Measurements from ENCODE around the gene PSMD3.

DNA sequence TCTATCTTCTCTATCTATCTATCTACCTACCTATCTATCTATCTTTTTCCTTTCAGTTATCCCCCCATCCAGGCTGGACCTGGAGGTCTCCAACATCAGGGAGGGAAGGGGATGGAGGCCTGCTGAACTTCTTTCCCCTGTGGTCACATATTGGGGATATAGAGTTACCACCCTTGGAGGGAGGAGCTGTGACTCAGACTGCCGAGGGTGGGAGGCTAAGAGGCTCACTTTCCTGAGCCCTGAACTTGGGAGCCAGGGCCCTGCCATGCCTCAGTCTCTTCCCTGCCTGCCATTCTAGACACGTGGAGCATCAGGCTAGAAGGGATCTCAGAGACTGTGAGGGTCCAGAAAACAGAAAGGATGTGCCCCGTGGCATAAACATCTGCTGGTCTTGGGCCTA is 44.7 kb upstream of the PSMD3 start:
- TF ChIP-seq CTCF (IDR thresholded peaks at IDR 0.05; ENCODE audit: low read depth, low read length, missing input control) (no peak), RAD21 (IDR thresholded peaks at IDR 0.05) (no peak)
- TF ChIP-seq, protein P1, sequence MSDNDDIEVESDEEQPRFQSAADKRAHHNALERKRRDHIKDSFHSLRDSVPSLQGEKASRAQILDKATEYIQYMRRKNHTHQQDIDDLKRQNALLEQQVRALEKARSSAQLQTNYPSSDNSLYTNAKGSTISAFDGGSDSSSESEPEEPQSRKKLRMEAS (IDR thresholded peaks at IDR 0.05): no peak
